Retinal pigment epithelial cell (primary cell): ENCODE results near the gene SERPINB10.

ENCODE experiments used
- DNase-seq: peaks from one replicate; pipeline ENCODE4 v3.0.0-alpha.2; 2010; ENCODE audit warnings: low read depth
- H3K4me3 ChIP-seq: 2 replicates; pipeline ENCODE4 v1.5.1; 2011; ENCODE audit warnings: mild to moderate bottlenecking, low read length, control low read depth, moderate library complexity
- CTCF ChIP-seq: conservative IDR thresholded peaks from 2 replicates; pipeline ENCODE4 v1.5.1; 2011; ENCODE audit warnings: low read depth, low read length, control low read depth, inconsistent platforms

Gene SERPINB10

GRCh38 chr18:63881851-63882250 lies 25.9 kb upstream of the SERPINB10 start:
- no peak for DNase-seq
- no peak for TF ChIP-seq CTCF
- H3K4me3 ChIP-seq = no peak overlapping the region

- TF ChIP-seq CTCF = no peak
- peak; percentile 99 for DNase-seq
- no peak overlapping the region for H3K4me3 ChIP-seq
Measured at GRCh38 chr18:63882333-63883141, 25.2 kb upstream of the SERPINB10 start.

GRCh38 chr18:63883617-63884016 lies 24.1 kb upstream of the SERPINB10 start:
- no peak overlapping the region for H3K4me3 ChIP-seq
- no peak for DNase-seq
- TF ChIP-seq CTCF = no peak

DNA sequence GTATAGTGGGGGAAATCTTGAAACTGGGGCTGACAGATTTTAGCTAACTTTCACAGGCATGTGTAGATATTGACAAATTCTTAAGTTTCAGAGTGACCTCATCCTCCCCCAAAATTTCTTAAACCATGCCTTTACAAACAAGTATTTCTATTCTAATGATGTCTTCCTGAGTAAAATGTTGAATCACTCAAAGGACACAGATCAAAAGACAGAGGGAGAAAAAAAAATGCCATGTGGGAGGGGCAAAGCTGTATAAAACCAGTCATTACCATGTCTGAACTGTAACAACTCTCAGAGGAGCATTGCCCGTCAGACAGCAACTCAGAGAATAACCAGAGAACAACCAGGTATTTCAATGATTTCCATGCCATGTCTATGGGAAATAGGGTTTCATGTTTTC lies 20.3 kb upstream of the SERPINB10 start, which contains the start of gene SERPINB2:
SERPINB2 (plus strand) TSS at position 282 of the 400 bp plus-strand sequence. CDS start 3,740 bp downstream, outside the sequence.
- DNase-seq = no peak
- no peak for TF ChIP-seq CTCF
- no peak within 1 kb of the TSS for H3K4me3 ChIP-seq

DNA sequence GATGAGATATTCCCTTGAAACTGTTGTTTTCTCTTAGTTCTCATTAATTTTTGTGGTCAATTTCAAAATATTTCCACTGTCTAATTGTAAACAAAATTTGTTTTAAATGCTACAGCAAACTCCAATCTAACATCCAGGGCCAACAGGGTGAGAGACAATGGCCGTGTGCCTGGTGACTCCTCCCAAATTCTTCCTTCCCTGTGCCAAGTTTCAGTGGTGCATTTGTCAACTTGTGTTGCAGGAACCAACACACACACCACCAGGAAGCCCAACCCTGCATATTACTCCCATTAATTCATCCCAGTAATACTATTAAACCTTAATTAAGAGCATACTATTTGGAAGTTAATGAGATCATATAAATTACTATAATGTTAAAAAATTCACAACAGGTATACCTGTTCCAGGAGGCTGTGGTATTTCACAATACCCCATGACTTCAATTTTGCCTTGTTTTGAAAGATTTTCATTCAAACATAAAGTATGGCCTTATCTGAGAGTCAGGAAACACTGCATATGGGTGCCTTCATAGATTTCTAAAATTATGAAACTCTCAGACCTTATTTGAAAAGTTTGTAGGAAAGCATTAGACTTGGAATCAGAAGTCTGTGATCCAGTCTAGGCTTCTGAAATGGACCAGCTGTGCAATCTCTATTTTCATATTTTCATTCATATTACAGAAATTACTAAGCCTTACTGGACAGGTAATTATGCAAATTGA lies 19.1 kb upstream of the SERPINB10 start:
- DNase-seq = no peak
- TF ChIP-seq CTCF = no peak
- H3K4me3 ChIP-seq = no peak overlapping the region

- no peak for TF ChIP-seq CTCF
- no peak for DNase-seq
- H3K4me3 ChIP-seq = no peak overlapping the region
Measured at GRCh38 chr18:63889626-63890025, 18.1 kb upstream of the SERPINB10 start.
